Right ventricle myocardium superior (tissue), 1 donor: ENCODE data around the gene CENPU. TPM values are rescaled to one million over a fixed set of nuclear protein-coding genes. Genes with fewer than 3 reads are reported as not detected.
"Not testable (repeated sequence)": the region's sequence is repeated elsewhere in the genome, so short reads cannot be mapped to it uniquely, and the experiment has no call there.

Experiments used
- ATAC-seq: fragments of 200-7000 bp; cut with Tn5 transposase; one replicate; pipeline ENCODE4 v1.9.1; 2020; ENCODE audit warnings: mild to moderate bottlenecking; ENCODE audit not compliant: poor library complexity
- DNase-seq: peaks from one replicate; pipeline ENCODE4 v3.0.0-alpha.2; 2020
- intact Hi-C: fragments of 100-400 bp; cut with DNase I; formaldehyde crosslinking; loops from one replicate; pipeline ENCODE4 v1.11.2; 2022
- long read RNA-seq: library from polyadenylated mRNA; unstranded; transcript quantifications from one replicate; pipeline ENCODE4 v2.0.0, GENCODE V29; 2021
- total RNA-seq: library from RNA; stranded (reverse); fragmentation: NEBNext Ultra II Directional; extraction: Animal tissue kit (Norgen Biotek cat#: 25700); gene quantifications from one replicate; pipeline ENCODE4 v1.2.1, GENCODE V29; 2021
- donor health status: DM: no; HTN: yes; CAD: no; lungs with severe emphysema.

The CENPU gene
- 1.7 TPM for total RNA-seq
- long read RNA-seq, partial matches to known transcripts = 0 of 3 reads
- long read RNA-seq, other reads (novel, unspliced or antisense) = 0 of 3 reads

- ATAC-seq (peak; percentile 99), DNase-seq (peak; percentile 96)
- intact Hi-C loops = no loop called here
These were observed at the start of gene CENPU for GRCh38 chr4:184733654-184734524. TSS of gene CENPU (minus strand) at chr4:184734096. CDS start at chr4:184734062, 34 bp downstream.

DNA sequence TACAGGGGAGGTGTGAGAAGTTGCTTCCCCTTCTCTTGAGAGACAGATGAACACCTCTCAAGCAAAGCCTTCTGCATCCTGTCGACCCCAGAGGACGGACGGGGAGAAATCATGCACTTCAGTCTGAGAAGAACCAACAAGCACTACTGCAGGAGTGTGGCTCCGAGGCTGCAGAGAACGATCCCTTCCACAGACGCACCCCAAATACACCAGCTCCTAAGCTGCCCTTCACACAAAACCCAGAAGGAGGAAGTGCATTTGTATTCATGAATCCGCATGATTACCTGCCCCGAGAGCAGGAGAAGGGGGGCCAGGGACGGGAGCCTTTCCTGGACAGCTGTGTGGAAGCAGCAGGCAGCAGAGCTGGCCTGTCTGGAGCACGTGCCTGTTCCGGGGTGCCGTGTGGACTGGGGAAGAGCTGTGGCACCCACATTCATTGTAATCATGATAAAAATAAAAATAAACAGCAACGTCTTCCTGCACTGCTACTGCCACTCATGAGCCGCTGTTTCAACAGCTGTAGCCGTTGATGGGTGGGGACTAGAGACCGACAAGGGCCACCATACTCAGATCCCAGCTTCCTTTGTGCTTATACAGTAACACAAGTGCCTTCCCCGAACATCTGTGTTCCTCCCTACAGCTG is 49.0 kb upstream of the CENPU start:
- intact Hi-C loops = no loop called here
- DNase-seq (no peak), ATAC-seq (peak; percentile 18)

DNA sequence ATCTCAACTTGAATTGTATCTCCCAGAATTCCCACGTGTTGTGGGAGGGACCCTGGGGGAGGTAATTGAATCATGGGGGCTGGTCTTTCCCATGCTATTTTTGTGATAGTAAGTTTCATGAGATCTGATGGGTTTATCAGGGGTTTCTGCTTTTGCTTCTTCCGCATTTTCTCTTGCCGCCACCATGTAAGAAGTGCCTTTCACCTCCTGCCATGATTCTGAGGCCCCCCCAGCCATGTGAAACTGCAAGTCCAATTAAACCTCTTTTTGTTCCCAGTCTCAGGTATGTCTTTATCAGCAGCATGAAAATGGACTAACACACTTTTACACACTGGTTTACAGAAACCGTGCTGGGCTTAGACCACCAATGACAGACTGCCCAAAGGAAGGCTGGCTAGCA is 45.3 kb upstream of the CENPU start:
- DNase-seq, intact Hi-C loops, ATAC-seq: not testable (repeated sequence)

- intact Hi-C loops = no loop called here
- no peak for DNase-seq
- no peak for ATAC-seq
These were observed 44.4 kb upstream of the CENPU start for GRCh38 chr4:184778325-184778724.

DNA sequence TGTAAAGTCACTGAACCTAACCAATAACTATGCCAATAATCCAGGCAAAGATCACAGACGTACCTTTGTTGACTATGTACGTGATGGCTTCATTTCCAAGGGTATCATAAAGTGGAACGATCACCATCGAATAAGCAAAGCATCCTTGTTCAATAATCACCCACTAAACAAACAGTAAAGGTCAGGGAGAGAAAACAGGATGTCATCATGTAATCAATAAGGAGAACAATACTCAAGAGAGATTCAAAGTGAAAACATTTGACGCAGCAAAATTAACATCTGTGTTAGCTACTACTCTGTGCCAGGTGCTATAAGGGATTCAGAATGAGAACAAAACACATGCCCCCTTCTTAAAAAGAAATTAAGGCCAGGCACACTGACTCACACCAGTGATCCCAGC is 42.9 kb upstream of the CENPU start:
- no peak for ATAC-seq
- intact Hi-C loops = no loop called here
- no peak for DNase-seq

DNA sequence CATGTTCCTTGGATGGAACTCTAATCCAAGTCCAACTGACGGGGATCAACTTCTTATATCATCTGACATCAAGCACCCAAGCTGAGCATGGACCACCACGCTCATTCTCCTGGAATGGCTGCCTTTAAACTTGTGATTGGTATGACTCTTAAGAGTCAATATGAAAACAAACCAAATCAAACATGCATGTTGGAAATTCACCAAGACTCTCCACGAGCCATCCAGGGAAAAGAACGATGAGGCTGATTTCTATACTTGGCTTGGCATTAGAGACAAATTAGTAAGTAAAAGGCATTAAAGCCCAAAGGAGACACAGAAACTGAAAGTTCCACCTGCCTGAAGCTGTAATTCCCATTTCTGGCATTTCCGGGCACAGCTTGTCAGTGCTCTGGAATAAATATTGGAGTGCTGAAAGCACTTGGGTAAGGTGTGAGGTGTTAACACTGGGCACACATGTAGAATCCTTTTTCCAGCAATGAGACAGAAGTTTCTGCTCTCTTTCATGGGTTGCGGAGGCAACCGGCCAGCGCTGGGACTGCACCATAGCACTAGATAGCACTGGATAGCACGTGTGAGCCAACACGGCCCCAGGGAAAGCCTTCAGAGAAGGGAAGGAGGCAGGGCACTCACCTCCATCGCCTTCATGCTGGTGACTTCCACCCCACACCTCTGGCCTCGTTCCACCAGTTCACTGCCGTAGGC is 42.1 kb upstream of the CENPU start:
- intact Hi-C loops = no loop called here
- ATAC-seq (peak; percentile 74), DNase-seq (peak; percentile 63)

DNA sequence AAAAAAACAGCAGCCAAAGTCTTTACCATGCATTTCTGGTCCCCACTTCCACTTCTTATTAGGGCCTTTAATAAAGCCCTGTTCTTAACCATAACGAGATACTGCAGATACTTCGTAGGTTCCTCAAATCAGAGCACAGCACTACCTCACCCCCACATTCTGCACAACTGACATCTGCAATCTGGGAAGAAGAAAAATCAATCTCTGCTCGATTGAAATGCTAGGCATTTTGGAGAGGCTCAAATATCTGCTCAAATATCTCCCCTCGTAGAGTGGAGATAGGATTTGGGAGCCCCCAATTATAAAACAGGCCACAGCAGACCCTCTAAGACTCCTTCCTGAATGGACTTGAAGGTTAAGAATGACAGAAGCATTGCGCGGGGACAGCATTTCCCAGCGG is 40.3 kb upstream of the CENPU start:
- intact Hi-C loops = no loop called here
- DNase-seq (no peak), ATAC-seq (no peak)

DNA sequence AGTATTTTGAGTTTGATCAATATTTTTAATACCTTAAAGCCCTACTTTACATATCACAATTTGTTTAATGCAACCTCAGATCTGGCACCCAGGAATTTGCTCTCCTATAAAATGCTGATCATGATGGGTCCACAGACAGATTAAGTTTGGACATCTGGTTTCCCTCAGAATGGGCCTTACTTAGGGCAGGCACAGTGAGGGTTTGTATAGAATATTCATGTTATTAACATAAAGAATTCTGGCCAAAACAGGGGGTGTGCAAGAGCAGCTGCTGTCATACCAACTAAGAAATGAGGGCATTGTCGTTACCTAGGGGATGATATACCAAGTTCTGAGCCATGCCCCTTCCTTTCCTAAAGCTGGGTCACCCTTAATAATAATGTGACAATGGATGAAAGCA is 37.5 kb upstream of the CENPU start:
- DNase-seq (no peak), ATAC-seq (no peak)
- intact Hi-C loops = no loop called here

GRCh38 chr4:184769141-184769765 is 35.4 kb upstream of the CENPU start:
- intact Hi-C loops = no loop called here
- ATAC-seq (no peak), DNase-seq (no peak)

- DNase-seq = no peak
- ATAC-seq = no peak
- intact Hi-C loops = no loop called here
These were observed 34.4 kb upstream of the CENPU start for GRCh38 chr4:184768296-184768695.

DNA sequence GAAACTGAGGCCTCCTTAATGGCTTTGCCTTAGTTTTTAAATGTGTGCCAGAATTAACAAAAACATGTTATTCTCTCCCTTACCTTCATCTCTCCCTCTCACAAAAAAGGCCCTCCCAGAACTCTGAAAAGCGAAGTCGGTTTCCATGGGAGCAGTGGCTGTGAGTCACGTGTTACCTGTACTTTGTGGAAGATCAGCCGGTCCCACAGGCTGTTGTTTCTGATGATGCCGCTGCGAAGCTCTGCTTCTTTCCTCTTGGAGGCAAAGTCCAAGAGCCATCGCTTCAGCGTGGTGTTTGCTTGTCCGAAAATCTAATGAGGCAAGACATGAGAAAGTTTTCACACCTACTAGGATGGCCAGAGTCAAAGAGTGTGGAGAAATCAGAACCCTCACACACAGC is 32.5 kb upstream of the CENPU start:
- intact Hi-C loops = no loop called here
- DNase-seq = no peak
- ATAC-seq = no peak

DNA sequence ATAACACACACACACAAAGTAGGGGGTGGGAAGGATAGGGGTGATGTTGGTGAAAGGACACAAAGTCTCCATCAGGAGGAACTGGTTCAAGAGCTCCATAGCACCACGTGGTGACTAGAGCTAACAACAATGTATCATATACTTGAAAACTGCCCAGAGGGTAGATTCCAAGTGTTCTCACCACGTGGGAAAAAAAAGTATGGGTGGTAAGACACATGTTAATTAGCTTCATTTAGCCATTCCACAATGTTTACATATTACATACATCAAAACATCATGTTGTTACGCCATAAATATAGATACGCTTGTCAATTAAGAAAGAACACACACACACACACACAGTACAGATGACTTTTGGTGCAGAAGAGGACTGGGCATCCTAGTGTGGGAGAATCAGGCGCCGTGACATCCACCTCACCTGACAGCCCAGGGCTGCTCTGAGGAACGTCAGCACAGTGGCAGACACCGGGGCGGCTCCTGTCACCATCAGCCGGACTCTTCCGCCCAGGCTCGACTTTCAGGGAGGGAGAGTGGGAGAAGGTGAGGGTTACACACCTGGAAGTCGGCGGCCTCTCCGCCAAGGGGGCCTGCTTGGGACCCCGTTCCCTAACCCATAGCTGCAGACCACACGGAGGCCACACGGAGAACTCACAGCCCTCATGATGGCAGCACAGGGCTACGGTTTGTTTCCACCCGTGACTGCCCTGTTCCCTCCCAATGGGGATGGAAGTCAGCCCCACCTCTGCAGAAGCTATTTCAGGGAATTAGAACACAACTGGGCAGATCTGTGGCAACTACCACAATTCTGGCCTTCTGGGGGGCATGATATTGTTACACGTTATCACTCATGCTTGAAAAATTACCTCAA is 31.8 kb upstream of the CENPU start:
- ATAC-seq = no peak
- intact Hi-C loops = no loop called here
- no peak for DNase-seq

- DNase-seq (no peak), ATAC-seq (no peak)
- intact Hi-C loops = no loop called here
These were observed 30.7 kb upstream of the CENPU start for GRCh38 chr4:184764601-184765000.

GRCh38 chr4:184763150-184763780 is 29.4 kb upstream of the CENPU start:
- DNase-seq (no peak), ATAC-seq (peak; percentile 7)
- intact Hi-C loops = no loop called here

DNA sequence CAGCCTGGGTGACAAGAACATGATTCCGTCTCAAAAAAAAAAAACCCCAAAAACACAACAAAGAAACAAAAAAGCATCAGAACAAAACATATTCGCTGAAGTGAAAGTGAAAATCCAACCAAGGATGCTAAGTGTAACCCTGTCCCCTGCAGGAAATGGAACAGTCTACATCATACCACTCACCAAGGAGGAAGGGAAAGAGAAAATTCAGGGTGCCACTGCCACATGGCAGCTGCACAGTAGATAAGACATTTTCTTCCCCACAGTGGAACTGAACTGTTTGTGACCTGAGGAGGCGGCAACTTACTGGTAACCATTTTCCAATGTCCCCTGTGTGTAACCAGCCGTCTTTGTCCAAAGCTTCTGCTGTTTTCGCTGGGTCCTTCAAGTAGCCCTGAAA is 28.2 kb upstream of the CENPU start:
- no peak for ATAC-seq
- no peak for DNase-seq
- intact Hi-C loops = no loop called here

DNA sequence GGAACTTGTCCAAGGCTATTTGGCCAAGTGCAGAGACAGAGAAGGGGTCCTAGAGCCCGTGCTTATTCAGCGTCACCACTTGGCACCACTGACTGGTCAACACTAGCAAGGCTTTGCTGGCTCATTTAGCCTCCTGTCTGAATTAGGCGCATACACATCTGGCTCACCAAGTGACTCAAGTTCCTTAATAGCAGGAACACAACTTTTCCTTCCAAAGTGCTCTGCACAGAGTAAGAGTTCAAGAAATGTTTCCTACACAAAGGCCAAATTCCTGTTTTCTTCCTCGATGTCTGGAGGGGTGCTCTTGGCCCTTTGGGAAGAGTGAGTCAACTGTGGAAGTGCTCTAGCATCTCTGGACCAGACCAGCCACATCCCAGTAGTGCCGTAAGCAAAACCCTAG is 26.8 kb upstream of the CENPU start:
- ATAC-seq (no peak), DNase-seq (no peak)
- intact Hi-C loops = no loop called here

DNA sequence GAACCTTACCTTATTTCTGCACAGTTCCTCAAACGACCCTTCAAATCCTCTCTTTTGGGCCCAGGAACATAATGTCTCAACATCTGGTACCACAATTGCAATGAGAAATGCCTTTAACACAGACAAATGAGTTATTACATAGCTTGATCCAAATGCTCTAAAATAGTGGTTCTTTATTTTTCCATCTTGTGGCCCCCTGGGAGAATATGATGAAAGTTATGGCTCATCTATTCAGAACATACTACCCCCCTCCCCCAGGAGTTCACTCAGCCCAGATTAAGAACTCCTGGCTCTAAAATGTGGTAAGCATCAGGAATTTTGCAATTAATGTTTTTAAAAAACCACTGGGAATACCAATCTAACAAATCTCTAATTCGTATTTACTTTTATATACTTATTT is 23.9 kb upstream of the CENPU start:
- intact Hi-C loops = no loop called here
- no peak for DNase-seq
- peak; percentile 68 for ATAC-seq

DNA sequence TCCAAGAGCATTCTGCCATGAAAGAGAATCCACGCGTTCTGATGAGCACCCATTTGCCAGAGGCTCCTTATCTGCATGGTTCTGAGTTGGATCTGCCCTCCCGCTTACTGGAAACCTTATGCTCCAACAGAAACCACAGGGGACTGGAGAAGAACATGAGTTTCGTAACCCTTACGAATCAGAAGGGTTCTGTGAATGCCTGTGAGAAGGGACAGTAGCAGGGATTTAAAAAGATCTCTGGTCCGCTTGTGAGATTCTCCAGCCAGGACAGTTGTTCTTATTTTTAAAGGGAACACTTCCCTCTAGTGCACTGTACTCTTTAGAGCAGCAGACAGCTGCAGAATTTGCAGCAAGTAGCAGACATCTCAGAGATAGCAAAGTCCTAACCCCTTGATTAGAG is 22.5 kb upstream of the CENPU start:
- no peak for DNase-seq

More for the DNA sequence above, 22.5 kb upstream of the CENPU start:
- peak; percentile 79 for ATAC-seq
- intact Hi-C loops = no loop called here
